ENCODE measurements around the gene SERP2. TPM values are rescaled to one million over a fixed set of nuclear protein-coding genes. Genes with fewer than 3 reads are reported as not detected.

The SERP2 gene
- total RNA-seq, 4 donors from 2014 or later = 5.8 to 9.5 (median 7.4) TPM

- Histone ChIP-seq H3K4me1 (peaks cover 4 to 29% (median 13%) of the 10 kb centered on the region in 4 donors), H3K36me3 (no peaks in the 10 kb centered on the region), H3K4me3 (no peak overlapping the region), H3K9me3 (no peaks in the 10 kb centered on the region), H3K27ac (replicated peaks in 1 of 4) (no peak overlapping the region), H3K27me3 (no peaks in the 10 kb centered on the region)
- no peak for TF ChIP-seq EP300 (IDR thresholded peaks at IDR 0.05)
- TF ChIP-seq CTCF (IDR thresholded peaks at IDR 0.05) = no peak
- TF ChIP-seq POLR2A (IDR thresholded peaks at IDR 0.05; ENCODE audit: low read depth) = no peak
- TF ChIP-seq POLR2AphosphoS5 (IDR thresholded peaks at IDR 0.05) = no peak
- intact Hi-C loops (cut with DNase I) = no loop called here
- no peak for DNase-seq (ENCODE audit: extremely low spot score)
- 57% methylated on average over 11 of the region's 11 CpGs for WGBS
Observed at GRCh38 chr13:44363631-44364344, 9.8 kb upstream of the SERP2 start.

- no peak for DNase-seq (ENCODE audit: extremely low spot score)
- intact Hi-C loops (cut with DNase I) = no loop called here
- WGBS = 92% methylated on average over 6 of the region's 6 CpGs
- Histone ChIP-seq H3K27ac (replicated peaks in 1 of 4) (no peak overlapping the region), H3K27me3 (no peaks in the 10 kb centered on the region), H3K4me3 (no peak overlapping the region), H3K9me3 (no peaks in the 10 kb centered on the region), H3K4me1 (peaks cover 4 to 29% (median 13%) of the 10 kb centered on the region in 4 donors), H3K36me3 (no peaks in the 10 kb centered on the region)
- no peak for TF ChIP-seq POLR2AphosphoS5 (IDR thresholded peaks at IDR 0.05)
Observed at GRCh38 chr13:44364345-44365000, 9.2 kb upstream of the SERP2 start.

GRCh38 chr13:44365008-44365407, 8.6 kb upstream of the SERP2 start:
- Histone ChIP-seq H3K4me3 (no peak overlapping the region), H3K9me3 (no peaks in the 10 kb centered on the region), H3K27ac (replicated peaks in 1 of 4) (no peak overlapping the region), H3K4me1 (peaks cover 4 to 30% (median 13%) of the 10 kb centered on the region in 4 donors), H3K36me3 (no peaks in the 10 kb centered on the region), H3K27me3 (no peaks in the 10 kb centered on the region)
- DNase-seq (ENCODE audit: extremely low spot score) = no peak
- TF ChIP-seq EP300 (IDR thresholded peaks at IDR 0.05) = no peak
- 81% methylated on average over 3 of the region's 3 CpGs for WGBS
- intact Hi-C loops (cut with DNase I) = loop anchor here (5.0 kb wide), 1 partner anchor 67 kb away; no protein-coding TSS in a partner anchor

- Histone ChIP-seq H3K27me3 (no peaks in the 10 kb centered on the region), H3K27ac (replicated peaks in 1 of 4) (no peak overlapping the region), H3K4me1 (peaks cover 4 to 34% (median 13%) of the 10 kb centered on the region in 4 donors), H3K9me3 (no peaks in the 10 kb centered on the region), H3K36me3 (no peaks in the 10 kb centered on the region), H3K4me3 (no peak overlapping the region)
- 90% methylated on average over 3 of the region's 3 CpGs for WGBS
- DNase-seq (ENCODE audit: extremely low spot score) = no peak
- intact Hi-C loops (cut with DNase I) = loop anchor here (5.0 kb wide), 1 partner anchor 66 kb away; no protein-coding TSS in a partner anchor
- TF ChIP-seq EP300 (IDR thresholded peaks at IDR 0.05) (no peak), POLR2AphosphoS5 (IDR thresholded peaks at IDR 0.05) (no peak), POLR2A (IDR thresholded peaks at IDR 0.05; ENCODE audit: low read depth) (no peak), CTCF (IDR thresholded peaks at IDR 0.05) (no peak)
Observed at GRCh38 chr13:44365899-44366298, 7.7 kb upstream of the SERP2 start.

- H3K27ac ChIP-seq (replicated peaks in 1 of 4) = peak overlapping the region in 1 of 4 donors; percentile 14
- DNase-seq (ENCODE audit: extremely low spot score) = no peak
- no peaks in the 10 kb centered on the region for H3K36me3 ChIP-seq
- peaks cover 7 to 37% (median 20%) of the 10 kb centered on the region in 4 donors for H3K4me1 ChIP-seq
- H3K9me3 ChIP-seq = no peaks in the 10 kb centered on the region
- H3K27me3 ChIP-seq = no peaks in the 10 kb centered on the region
- no peak overlapping the region for H3K4me3 ChIP-seq
- 13% methylated on average over 4 of the region's 6 CpGs for WGBS
- intact Hi-C loops (cut with DNase I) = loop anchor here (5.0 kb wide), 1 partner anchor 64 kb away; no protein-coding TSS in a partner anchor
- TF ChIP-seq POLR2A (IDR thresholded peaks at IDR 0.05; ENCODE audit: low read depth) (no peak), CTCF (IDR thresholded peaks at IDR 0.05) (no peak), EP300 (IDR thresholded peaks at IDR 0.05) (no peak), POLR2AphosphoS5 (IDR thresholded peaks at IDR 0.05) (no peak)
Observed at GRCh38 chr13:44368062-44368591, 5.5 kb upstream of the SERP2 start.

Measured in esophagus muscularis mucosa (tissue), 4 donors.